ENCODE data around the gene GNAZ.
A peak's percentile ranks its signal among the peaks of the same experiment; 100 is the strongest.

GNAZ gene

GRCh38 chr22:23119494-23120414 lies 49.4 kb downstream of the GNAZ start:
- DNase-seq (ENCODE audit: low spot score) = no peak

GRCh38 chr22:23120415-23120899 lies 50.1 kb downstream of the GNAZ start:
- DNase-seq (ENCODE audit: low spot score) = no peak

GRCh38 chr22:23121000-23121421 lies 50.7 kb downstream of the GNAZ start:
- no peak for DNase-seq (ENCODE audit: low spot score)

GRCh38 chr22:23121424-23121823 lies 51.1 kb downstream of the GNAZ start:
- DNase-seq (ENCODE audit: low spot score) = no peak

- DNase-seq (ENCODE audit: low spot score) = no peak
Measured at GRCh38 chr22:23122216-23122957, 52.1 kb downstream of the GNAZ start.

GRCh38 chr22:23122992-23123803 lies 52.9 kb downstream of the GNAZ start:
- no peak for DNase-seq (ENCODE audit: low spot score)

- DNase-seq (ENCODE audit: low spot score) = no peak
Measured at GRCh38 chr22:23123804-23124254, 53.5 kb downstream of the GNAZ start.

- no peak for DNase-seq (ENCODE audit: low spot score)
Measured at GRCh38 chr22:23124611-23125511, 54.5 kb downstream of the GNAZ start.

GRCh38 chr22:23125512-23126103 lies 55.3 kb downstream of the GNAZ start:
- no peak for DNase-seq (ENCODE audit: low spot score)

GRCh38 chr22:23126165-23127054 lies 56.1 kb downstream of the GNAZ start:
- DNase-seq (ENCODE audit: low spot score) = no peak

GRCh38 chr22:23127055-23127756 lies 56.9 kb downstream of the GNAZ start:
- DNase-seq (ENCODE audit: low spot score) = no peak

GRCh38 chr22:23127788-23128187 lies 57.5 kb downstream of the GNAZ start:
- DNase-seq (ENCODE audit: low spot score) = no peak

- peak; percentile 56 for DNase-seq (ENCODE audit: low spot score)
Measured at GRCh38 chr22:23128269-23129108, 58.2 kb downstream of the GNAZ start.

- no peak for DNase-seq (ENCODE audit: low spot score)
Measured at GRCh38 chr22:23129149-23129548, 58.8 kb downstream of the GNAZ start.

GRCh38 chr22:23130697-23131096 lies 60.4 kb downstream of the GNAZ start:
- no peak for DNase-seq (ENCODE audit: low spot score)

GRCh38 chr22:23131931-23132330 lies 61.6 kb downstream of the GNAZ start:
- no peak for DNase-seq (ENCODE audit: low spot score)

- DNase-seq (ENCODE audit: low spot score) = no peak
Measured at GRCh38 chr22:23132376-23133091, 62.2 kb downstream of the GNAZ start.
